Bronchus fibroblast of lung (primary cell): ENCODE measurements around the gene TECR. TPM values are rescaled to one million over a fixed set of nuclear protein-coding genes. Genes with fewer than 3 reads are reported as not detected.

ENCODE experiments used
- total RNA-seq: library from RNA; depleted of rRNA; stranded (reverse); fragments of >200 nt; gene quantifications from 2 replicates; pipeline ENCODE4 v1.2.3, GENCODE V29; 2015

Gene TECR, protein sequence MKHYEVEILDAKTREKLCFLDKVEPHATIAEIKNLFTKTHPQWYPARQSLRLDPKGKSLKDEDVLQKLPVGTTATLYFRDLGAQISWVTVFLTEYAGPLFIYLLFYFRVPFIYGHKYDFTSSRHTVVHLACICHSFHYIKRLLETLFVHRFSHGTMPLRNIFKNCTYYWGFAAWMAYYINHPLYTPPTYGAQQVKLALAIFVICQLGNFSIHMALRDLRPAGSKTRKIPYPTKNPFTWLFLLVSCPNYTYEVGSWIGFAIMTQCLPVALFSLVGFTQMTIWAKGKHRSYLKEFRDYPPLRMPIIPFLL
- total RNA-seq: 98.9 and 105 TPM in 2 replicates

DNA sequence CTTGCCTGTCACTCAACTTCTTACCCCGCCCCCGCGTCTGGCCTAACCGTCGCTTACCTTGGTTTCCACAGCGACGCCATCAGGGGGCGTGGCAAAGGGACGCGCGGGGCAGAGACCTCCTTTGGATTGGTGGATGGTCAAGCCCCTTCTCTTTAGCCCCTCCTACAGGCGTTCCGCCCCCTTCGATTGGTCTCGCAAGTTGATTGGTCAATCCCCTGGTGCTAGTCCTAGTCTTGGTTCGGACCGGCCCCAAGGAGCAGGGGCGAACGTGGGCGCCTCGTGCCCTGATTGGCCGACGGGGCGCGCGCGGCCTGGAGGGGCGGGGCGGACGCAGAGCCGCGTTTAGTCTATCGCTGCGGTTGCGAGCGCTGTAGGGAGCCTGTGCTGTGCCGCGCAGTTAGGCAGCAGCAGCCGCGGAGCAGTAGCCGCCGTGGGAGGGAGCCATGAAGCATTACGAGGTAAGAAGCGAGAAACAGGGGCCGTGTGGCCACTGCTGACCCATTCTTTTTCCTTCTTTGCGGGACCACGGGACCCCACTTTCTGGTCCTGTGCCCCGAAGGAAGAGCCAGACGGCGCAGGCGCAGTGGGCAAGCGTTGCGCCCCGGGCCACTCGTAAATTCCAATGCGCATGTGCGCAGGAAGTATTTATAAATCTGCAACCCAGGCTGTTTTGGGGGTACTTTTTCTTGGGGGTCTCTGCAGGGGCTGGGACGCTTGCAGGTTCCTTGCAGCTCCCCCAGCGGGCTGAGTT lies at the start of gene TECR:
Gene TECR, plus strand, starts transcription at position 341 of the 751 bp plus-strand sequence. Its CDS starts 103 bp downstream, at position 444.

GRCh38 chr19:14496029-14496833 lies 33.2 kb upstream of the TECR start, which contains the start of gene GIPC1:
GIPC1 (minus strand) TSS chr19:14496127; CDS start chr19:14482976, 13,151 bp downstream.

DNA sequence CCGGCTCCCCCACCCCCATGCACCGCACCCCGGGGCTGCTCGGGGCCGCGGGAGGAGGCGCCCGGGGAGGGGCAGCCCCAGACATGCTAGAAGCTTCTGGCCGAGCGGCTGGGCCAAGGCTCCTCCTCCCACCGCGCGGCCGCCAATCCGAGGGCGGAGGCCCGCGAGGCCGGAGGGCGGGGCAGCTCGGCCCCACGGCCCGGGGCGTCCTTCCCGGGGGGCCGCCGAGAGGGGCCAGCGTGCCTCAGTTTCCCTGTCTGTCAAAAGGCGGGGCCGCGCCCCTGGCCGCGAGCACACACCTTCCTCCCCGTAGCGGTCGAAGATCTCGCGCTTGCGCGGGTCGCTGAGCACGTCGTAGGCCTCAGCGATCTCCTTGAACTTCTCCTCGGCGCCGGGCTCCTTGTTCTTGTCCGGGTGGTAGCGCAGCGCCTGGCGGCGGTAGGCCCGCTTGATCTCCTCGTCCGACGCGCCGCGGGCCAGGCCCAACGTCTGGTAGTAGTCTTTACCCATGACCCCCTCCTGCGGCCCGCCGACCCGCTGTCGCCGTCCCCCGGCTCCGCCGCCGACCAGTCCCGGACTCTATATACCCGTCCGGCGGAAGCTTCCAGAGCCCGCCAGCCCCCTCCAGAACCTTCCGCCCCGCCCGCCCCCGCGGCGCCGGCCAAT lies 11.4 kb upstream of the TECR start, which contains the start of gene DNAJB1:
Gene DNAJB1, minus strand, starts transcription at position 558 of the 666 bp plus-strand sequence. Its CDS starts 48 bp downstream, at position 510.

GRCh38 chr19:14571695-14572490 lies 42.5 kb downstream of the TECR start, which contains the start of gene NDUFB7:
NDUFB7 (minus strand) TSS chr19:14572066; CDS start chr19:14572000, 66 bp downstream.

GRCh38 chr19:14582894-14583340 lies 53.5 kb downstream of the TECR start, which contains the start of gene CLEC17A:
CLEC17A (plus strand) TSS chr19:14583084; CDS start chr19:14583161, 77 bp downstream.

Other genes starting within 250 kb of the TECR start
- gene ADGRE5, start 148.2 kb upstream of the TECR start, total RNA-seq: 54.0 and 61.7 TPM in 2 replicates
- 126 and 139 TPM in 2 replicates for gene DDX39A, start 110.3 kb upstream of the TECR start, total RNA-seq
- gene PKN1, start 96.3 kb upstream of the TECR start, total RNA-seq: 93.2 and 107 TPM in 2 replicates
- gene PTGER1, start 54.2 kb upstream of the TECR start, total RNA-seq: 1.0 and 2.5 TPM in 2 replicates
- gene GIPC1, start 33.5 kb upstream of the TECR start, total RNA-seq: 103 and 111 TPM in 2 replicates
- gene DNAJB1, start 11.2 kb upstream of the TECR start, total RNA-seq: 77.5 and 86.8 TPM in 2 replicates
- gene NDUFB7, start 42.5 kb downstream of the TECR start, total RNA-seq: 506 and 586 TPM in 2 replicates
- gene CLEC17A, start 53.5 kb downstream of the TECR start, total RNA-seq: not detected in 2 replicates
- gene ADGRE3, start 145.2 kb downstream of the TECR start, total RNA-seq: not detected in 2 replicates
- gene ZNF333, start 160.5 kb downstream of the TECR start, total RNA-seq: 7.6 and 11.7 TPM in 2 replicates
- 1.3 and 1.7 TPM in 2 replicates for gene ADGRE2, start 249.0 kb downstream of the TECR start, total RNA-seq